Tibial nerve (tissue), 3 donors: ENCODE results near the gene ACTL10.

ENCODE experiments used
- CTCF ChIP-seq, 5 experiments: fragments of 200-600 bp in 3 of 5; fragments of 450-650 bp in 2 of 5; sonication (generic) in 3 of 5; IDR thresholded peaks; one replicate each; pipeline ENCODE4 v1.5.1; 2016 to 2019; ENCODE audit warnings: antibody characterized with exemption in 5 of 5, mild to moderate bottlenecking in 3 of 5, moderate library complexity in 2 of 5
- POLR2A ChIP-seq, 2 donors: fragments of 450-650 bp; IDR thresholded peaks; one replicate each; pipeline ENCODE4 v1.6.1; 2017; ENCODE audit warnings: antibody characterized with exemption in 2 of 2, mild to moderate bottlenecking in 2 of 2, moderate library complexity in 2 of 2

GRCh38 chr20:33655164-33655563 lies 11.6 kb upstream of the ACTL10 start:
- TF ChIP-seq CTCF (IDR thresholded peaks at IDR 0.05) = no peak
- no peak for TF ChIP-seq POLR2A (IDR thresholded peaks at IDR 0.05)
